ENCODE measurements around the gene APOA4.

The APOA4 gene

GRCh38 chr11:116840746-116841296 lies 17.7 kb upstream of the APOA4 start:
- TF ChIP-seq, protein P1, sequence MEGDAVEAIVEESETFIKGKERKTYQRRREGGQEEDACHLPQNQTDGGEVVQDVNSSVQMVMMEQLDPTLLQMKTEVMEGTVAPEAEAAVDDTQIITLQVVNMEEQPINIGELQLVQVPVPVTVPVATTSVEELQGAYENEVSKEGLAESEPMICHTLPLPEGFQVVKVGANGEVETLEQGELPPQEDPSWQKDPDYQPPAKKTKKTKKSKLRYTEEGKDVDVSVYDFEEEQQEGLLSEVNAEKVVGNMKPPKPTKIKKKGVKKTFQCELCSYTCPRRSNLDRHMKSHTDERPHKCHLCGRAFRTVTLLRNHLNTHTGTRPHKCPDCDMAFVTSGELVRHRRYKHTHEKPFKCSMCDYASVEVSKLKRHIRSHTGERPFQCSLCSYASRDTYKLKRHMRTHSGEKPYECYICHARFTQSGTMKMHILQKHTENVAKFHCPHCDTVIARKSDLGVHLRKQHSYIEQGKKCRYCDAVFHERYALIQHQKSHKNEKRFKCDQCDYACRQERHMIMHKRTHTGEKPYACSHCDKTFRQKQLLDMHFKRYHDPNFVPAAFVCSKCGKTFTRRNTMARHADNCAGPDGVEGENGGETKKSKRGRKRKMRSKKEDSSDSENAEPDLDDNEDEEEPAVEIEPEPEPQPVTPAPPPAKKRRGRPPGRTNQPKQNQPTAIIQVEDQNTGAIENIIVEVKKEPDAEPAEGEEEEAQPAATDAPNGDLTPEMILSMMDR (IDR thresholded peaks at IDR 0.05; ENCODE audit: low read depth, low read length): no peak
- no peak for DNase-seq (ENCODE audit: extremely low read depth, low read depth)

- TF ChIP-seq, protein P1 (IDR thresholded peaks at IDR 0.05; ENCODE audit: low read depth, low read length): peak; percentile 14
- DNase-seq (ENCODE audit: extremely low read depth, low read depth): no peak
These were observed 17.2 kb upstream of the APOA4 start for GRCh38 chr11:116840224-116840745.

- DNase-seq (ENCODE audit: extremely low read depth, low read depth): no peak
- TF ChIP-seq, protein P1 (IDR thresholded peaks at IDR 0.05; ENCODE audit: low read depth, low read length): no peak
These were observed 15.4 kb upstream of the APOA4 start for GRCh38 chr11:116838321-116839084.

- no peak for DNase-seq (ENCODE audit: extremely low read depth, low read depth)
- TF ChIP-seq, protein P1 (IDR thresholded peaks at IDR 0.05; ENCODE audit: low read depth, low read length): no peak
These were observed 14.4 kb upstream of the APOA4 start, which contains the start of gene APOA1 for GRCh38 chr11:116837231-116838091. TSS of gene APOA1 (minus strand) at chr11:116837622. CDS start at chr11:116837387, 235 bp downstream.

GRCh38 chr11:116836632-116836991 lies 13.5 kb upstream of the APOA4 start:
- DNase-seq (ENCODE audit: extremely low read depth, low read depth): no peak
- TF ChIP-seq, protein P1 (IDR thresholded peaks at IDR 0.05; ENCODE audit: low read depth, low read length): no peak

- peak; percentile 89 for DNase-seq (ENCODE audit: extremely low read depth, low read depth)
- TF ChIP-seq, protein P1 (IDR thresholded peaks at IDR 0.05; ENCODE audit: low read depth, low read length): peak; percentile 64
These were observed 12.9 kb upstream of the APOA4 start for GRCh38 chr11:116835791-116836631.
